Urothelium cell line (cell line): ENCODE data around the gene ALDH3A1.

ENCODE experiments used
- DNase-seq: peaks from one replicate; pipeline ENCODE4 v3.0.0; 2011; ENCODE audit warnings: low spot score, mixed read lengths
- FAIRE-seq: peaks from 2 replicates; lab custom pipeline; 2011; peaks lifted over from hg19 to GRCh38; lab: Jason Lieb, UNC

The ALDH3A1 gene

GRCh38 chr17:19760746-19761145 lies 12.6 kb upstream of the ALDH3A1 start:
- FAIRE-seq (no peak), DNase-seq (no peak)

- DNase-seq = no peak
- FAIRE-seq = no peak
Observed at GRCh38 chr17:19759568-19760549, 11.8 kb upstream of the ALDH3A1 start.

GRCh38 chr17:19757536-19758180 lies 9.6 kb upstream of the ALDH3A1 start:
- DNase-seq (no peak), FAIRE-seq (no peak)

- DNase-seq (no peak), FAIRE-seq (no peak)
Observed at GRCh38 chr17:19756546-19756945, 8.4 kb upstream of the ALDH3A1 start.

GRCh38 chr17:19755821-19756510 lies 7.9 kb upstream of the ALDH3A1 start:
- no peak for FAIRE-seq
- DNase-seq = no peak

GRCh38 chr17:19755392-19755791 lies 7.3 kb upstream of the ALDH3A1 start:
- DNase-seq (no peak), FAIRE-seq (no peak)

- FAIRE-seq = peak; percentile 96
- DNase-seq = peak; percentile 66
Observed at GRCh38 chr17:19753661-19754463, 5.8 kb upstream of the ALDH3A1 start.

- DNase-seq = peak; percentile 94
- FAIRE-seq = peak; percentile 97
Observed at GRCh38 chr17:19753051-19753509, 5.0 kb upstream of the ALDH3A1 start.

GRCh38 chr17:19752216-19753050 lies 4.3 kb upstream of the ALDH3A1 start:
- DNase-seq (no peak), FAIRE-seq (no peak)

GRCh38 chr17:19750835-19751234 lies 2.7 kb upstream of the ALDH3A1 start:
- no peak for DNase-seq
- FAIRE-seq = no peak

GRCh38 chr17:19750020-19750572 lies 2.0 kb upstream of the ALDH3A1 start:
- FAIRE-seq = peak; percentile 52
- no peak for DNase-seq

GRCh38 chr17:19748807-19749193 lies 702 bp upstream of the ALDH3A1 start:
- DNase-seq (no peak), FAIRE-seq (no peak)

GRCh38 chr17:19747159-19747719 lies 859 bp downstream of the ALDH3A1 start:
- DNase-seq (no peak), FAIRE-seq (no peak)

GRCh38 chr17:19746517-19746916 lies 1.6 kb downstream of the ALDH3A1 start:
- DNase-seq (no peak), FAIRE-seq (peak; percentile 67)

GRCh38 chr17:19744922-19745757 lies 3.0 kb downstream of the ALDH3A1 start:
- DNase-seq = peak; percentile 90
- FAIRE-seq = no peak

GRCh38 chr17:19744492-19744891 lies 3.6 kb downstream of the ALDH3A1 start:
- no peak for DNase-seq
- FAIRE-seq = no peak

- no peak for DNase-seq
- no peak for FAIRE-seq
Observed at GRCh38 chr17:19743101-19744100, 4.7 kb downstream of the ALDH3A1 start.
